ENCODE data around the gene B9D1. TPM values are rescaled to one million over a fixed set of nuclear protein-coding genes. Genes with fewer than 3 reads are reported as not detected.

The B9D1 gene
- total and polyA plus RNA-seq, 2 experiments from 2014 or later = 35.2 to 63.5 TPM

- TF ChIP-seq ETS1 (IDR thresholded peaks at IDR 0.05) (no peak), REST (IDR thresholded peaks at IDR 0.05; ENCODE audit: unreplicated experiment) (no peak), ZNF331 (CRISPR knock-in tag; IDR thresholded peaks at IDR 0.05; ENCODE audit: low read depth) (no peak), EZH2phosphoT487 (IDR thresholded peaks at IDR 0.05; ENCODE audit: unreplicated experiment) (no peak), STAT1 (IDR thresholded peaks at IDR 0.05; ENCODE audit: unreplicated experiment) (no peak), EZH2 (IDR thresholded peaks at IDR 0.05; ENCODE audit: low read depth, unreplicated experiment) (no peak), POLR2AphosphoS5 (IDR thresholded peaks at IDR 0.05; ENCODE audit: low read depth) (no peak), NANOG (IDR thresholded peaks at IDR 0.05; ENCODE audit: borderline replicate concordance) (no peak), CREB1 (CRISPR knock-in tag; IDR thresholded peaks at IDR 0.05; ENCODE audit: low read depth) (no peak), JUNB (IDR thresholded peaks at IDR 0.05; ENCODE audit: unreplicated experiment) (no peak), CTCF (conservative IDR thresholded peaks at IDR 0.05; ENCODE audit: low read depth in 2 of 2) (no peak), ZNF114 (CRISPR knock-in tag; IDR thresholded peaks at IDR 0.05) (no peak)
Measured at GRCh38 chr17:19359151-19359550, 3.4 kb downstream of the B9D1 start (continued).

- Mint-ChIP-seq H3K4me1 (peaks cover 7% of the 10 kb centered on the region), H3K9me3 (no peaks in the 10 kb centered on the region), H3K36me3 (ENCODE audit: low read depth) (peaks cover 7% of the 10 kb centered on the region; the same call in 2 of the 3 replicates), H3K27ac (no peak overlapping the region), H3K27me3 (ENCODE audit: insufficient read depth, low read depth, poor library complexity) (no peaks in the 10 kb centered on the region), H3K4me3 (no peak overlapping the region)
- Histone ChIP-seq H3K4me3 (no peak overlapping the region), H3K4me1 (ENCODE audit: insufficient read depth) (peaks cover 4% of the 10 kb centered on the region; the same call in 1 of the 2 replicates), H2AFZ (no peak overlapping the region), H3K79me2 (replicated peaks; ENCODE audit: insufficient read depth) (no peaks in the 10 kb centered on the region), H3K4me2 (no peak overlapping the region), H3K27ac (ENCODE audit: low read depth) (no peak overlapping the region), H4K20me1 (replicated peaks; ENCODE audit: insufficient read depth) (no peaks in the 10 kb centered on the region; the same call in 1 of the 2 replicates), H3K27me3 (ENCODE audit: insufficient read depth) (no peaks in the 10 kb centered on the region), H3K9me2 (ENCODE audit: insufficient read depth) (no peaks in the 10 kb centered on the region), H3F3A (replicated peaks; ENCODE audit: low read depth) (no peaks in the 10 kb centered on the region), H3K36me3 (ENCODE audit: insufficient read depth) (no peaks in the 10 kb centered on the region)
- ATAC-seq = no peak
- no peak for DNase-seq (ENCODE audit: low spot score)
- TF ChIP-seq ZNF462 (CRISPR knock-in tag; IDR thresholded peaks at IDR 0.05) (no peak), ZNF114 (CRISPR knock-in tag; IDR thresholded peaks at IDR 0.05) (no peak)
Measured at GRCh38 chr17:19357761-19358160, 4.8 kb downstream of the B9D1 start.
